ENCODE results near the gene ENPP3.

DNA sequence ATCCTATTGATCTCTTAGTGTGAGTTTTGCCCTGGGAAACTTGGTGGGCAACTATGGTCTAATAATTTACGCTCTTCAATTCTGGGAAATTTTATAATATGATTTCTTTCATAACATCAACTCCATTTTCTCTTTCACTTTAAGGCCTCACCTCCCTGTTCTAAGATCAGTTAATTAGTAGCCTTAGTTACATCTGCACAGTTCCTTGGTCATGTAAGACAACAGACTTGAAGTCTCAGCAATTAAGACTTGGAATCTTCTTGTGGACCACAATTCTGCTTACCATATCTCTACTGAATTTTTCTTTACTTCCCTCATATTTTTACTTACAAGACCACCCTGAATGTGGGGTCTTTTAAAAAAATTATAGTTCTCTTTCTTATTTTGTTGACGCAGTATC, 8.7 kb downstream of the ENPP3 start:
- TF ChIP-seq, protein P1, sequence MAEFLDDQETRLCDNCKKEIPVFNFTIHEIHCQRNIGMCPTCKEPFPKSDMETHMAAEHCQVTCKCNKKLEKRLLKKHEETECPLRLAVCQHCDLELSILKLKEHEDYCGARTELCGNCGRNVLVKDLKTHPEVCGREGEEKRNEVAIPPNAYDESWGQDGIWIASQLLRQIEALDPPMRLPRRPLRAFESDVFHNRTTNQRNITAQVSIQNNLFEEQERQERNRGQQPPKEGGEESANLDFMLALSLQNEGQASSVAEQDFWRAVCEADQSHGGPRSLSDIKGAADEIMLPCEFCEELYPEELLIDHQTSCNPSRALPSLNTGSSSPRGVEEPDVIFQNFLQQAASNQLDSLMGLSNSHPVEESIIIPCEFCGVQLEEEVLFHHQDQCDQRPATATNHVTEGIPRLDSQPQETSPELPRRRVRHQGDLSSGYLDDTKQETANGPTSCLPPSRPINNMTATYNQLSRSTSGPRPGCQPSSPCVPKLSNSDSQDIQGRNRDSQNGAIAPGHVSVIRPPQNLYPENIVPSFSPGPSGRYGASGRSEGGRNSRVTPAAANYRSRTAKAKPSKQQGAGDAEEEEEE (CRISPR knock-in tag; IDR thresholded peaks at IDR 0.05; ENCODE audit: borderline replicate concordance): no peak
- TF ChIP-seq, protein P2, sequence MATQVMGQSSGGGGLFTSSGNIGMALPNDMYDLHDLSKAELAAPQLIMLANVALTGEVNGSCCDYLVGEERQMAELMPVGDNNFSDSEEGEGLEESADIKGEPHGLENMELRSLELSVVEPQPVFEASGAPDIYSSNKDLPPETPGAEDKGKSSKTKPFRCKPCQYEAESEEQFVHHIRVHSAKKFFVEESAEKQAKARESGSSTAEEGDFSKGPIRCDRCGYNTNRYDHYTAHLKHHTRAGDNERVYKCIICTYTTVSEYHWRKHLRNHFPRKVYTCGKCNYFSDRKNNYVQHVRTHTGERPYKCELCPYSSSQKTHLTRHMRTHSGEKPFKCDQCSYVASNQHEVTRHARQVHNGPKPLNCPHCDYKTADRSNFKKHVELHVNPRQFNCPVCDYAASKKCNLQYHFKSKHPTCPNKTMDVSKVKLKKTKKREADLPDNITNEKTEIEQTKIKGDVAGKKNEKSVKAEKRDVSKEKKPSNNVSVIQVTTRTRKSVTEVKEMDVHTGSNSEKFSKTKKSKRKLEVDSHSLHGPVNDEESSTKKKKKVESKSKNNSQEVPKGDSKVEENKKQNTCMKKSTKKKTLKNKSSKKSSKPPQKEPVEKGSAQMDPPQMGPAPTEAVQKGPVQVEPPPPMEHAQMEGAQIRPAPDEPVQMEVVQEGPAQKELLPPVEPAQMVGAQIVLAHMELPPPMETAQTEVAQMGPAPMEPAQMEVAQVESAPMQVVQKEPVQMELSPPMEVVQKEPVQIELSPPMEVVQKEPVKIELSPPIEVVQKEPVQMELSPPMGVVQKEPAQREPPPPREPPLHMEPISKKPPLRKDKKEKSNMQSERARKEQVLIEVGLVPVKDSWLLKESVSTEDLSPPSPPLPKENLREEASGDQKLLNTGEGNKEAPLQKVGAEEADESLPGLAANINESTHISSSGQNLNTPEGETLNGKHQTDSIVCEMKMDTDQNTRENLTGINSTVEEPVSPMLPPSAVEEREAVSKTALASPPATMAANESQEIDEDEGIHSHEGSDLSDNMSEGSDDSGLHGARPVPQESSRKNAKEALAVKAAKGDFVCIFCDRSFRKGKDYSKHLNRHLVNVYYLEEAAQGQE (IDR thresholded peaks at IDR 0.05; ENCODE audit: borderline replicate concordance in 1 of 2, low read depth in 1 of 2, low read length in 2 of 2): no peak
- TF ChIP-seq, protein P3, sequence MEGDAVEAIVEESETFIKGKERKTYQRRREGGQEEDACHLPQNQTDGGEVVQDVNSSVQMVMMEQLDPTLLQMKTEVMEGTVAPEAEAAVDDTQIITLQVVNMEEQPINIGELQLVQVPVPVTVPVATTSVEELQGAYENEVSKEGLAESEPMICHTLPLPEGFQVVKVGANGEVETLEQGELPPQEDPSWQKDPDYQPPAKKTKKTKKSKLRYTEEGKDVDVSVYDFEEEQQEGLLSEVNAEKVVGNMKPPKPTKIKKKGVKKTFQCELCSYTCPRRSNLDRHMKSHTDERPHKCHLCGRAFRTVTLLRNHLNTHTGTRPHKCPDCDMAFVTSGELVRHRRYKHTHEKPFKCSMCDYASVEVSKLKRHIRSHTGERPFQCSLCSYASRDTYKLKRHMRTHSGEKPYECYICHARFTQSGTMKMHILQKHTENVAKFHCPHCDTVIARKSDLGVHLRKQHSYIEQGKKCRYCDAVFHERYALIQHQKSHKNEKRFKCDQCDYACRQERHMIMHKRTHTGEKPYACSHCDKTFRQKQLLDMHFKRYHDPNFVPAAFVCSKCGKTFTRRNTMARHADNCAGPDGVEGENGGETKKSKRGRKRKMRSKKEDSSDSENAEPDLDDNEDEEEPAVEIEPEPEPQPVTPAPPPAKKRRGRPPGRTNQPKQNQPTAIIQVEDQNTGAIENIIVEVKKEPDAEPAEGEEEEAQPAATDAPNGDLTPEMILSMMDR (CRISPR knock-in tag; IDR thresholded peaks at IDR 0.05): no peak
- TF ChIP-seq NR2C2 (CRISPR knock-in tag; IDR thresholded peaks at IDR 0.05; ENCODE audit: borderline replicate concordance) (no peak), TCF7L2 (IDR thresholded peaks at IDR 0.05; ENCODE audit: low read depth, low read length) (no peak), NFIC (IDR thresholded peaks at IDR 0.05; ENCODE audit: low read length) (no peak), POLR2AphosphoS2 (IDR thresholded peaks at IDR 0.05; ENCODE audit: low read depth, low read length) (no peak), POLR2A (IDR thresholded peaks at IDR 0.05; ENCODE audit: insufficient read depth in 1 of 2, low read depth in 2 of 2, low read length in 2 of 2) (no peak), EP300 (IDR thresholded peaks at IDR 0.05; ENCODE audit: low read depth in 2 of 2, low read length in 2 of 2) (no peak), EP300 (CRISPR knock-in tag; IDR thresholded peaks at IDR 0.05; ENCODE audit: borderline replicate concordance) (no peak), CC2D1A (CRISPR knock-in tag; IDR thresholded peaks at IDR 0.05) (no peak), AGO1 (IDR thresholded peaks at IDR 0.05; ENCODE audit: low read depth, low read length, poor library complexity, severe bottlenecking) (no peak)
- TF ChIP-seq, protein P4, sequence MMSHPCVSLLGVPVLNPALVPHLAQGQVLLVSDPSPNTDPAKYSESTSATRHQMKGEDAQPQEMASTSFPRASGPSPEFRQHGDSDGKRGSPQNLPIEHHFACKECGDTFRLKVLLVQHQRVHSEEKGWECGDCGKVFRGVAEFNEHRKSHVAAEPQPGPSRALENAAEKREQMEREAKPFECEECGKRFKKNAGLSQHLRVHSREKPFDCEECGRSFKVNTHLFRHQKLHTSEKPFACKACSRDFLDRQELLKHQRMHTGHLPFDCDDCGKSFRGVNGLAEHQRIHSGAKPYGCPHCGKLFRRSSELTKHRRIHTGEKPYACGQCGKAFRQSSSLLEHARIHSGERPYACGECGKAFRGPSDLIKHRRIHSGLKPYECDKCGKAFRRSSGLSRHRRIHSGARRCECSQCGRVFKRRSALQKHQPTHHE (CRISPR knock-in tag; IDR thresholded peaks at IDR 0.05; ENCODE audit: borderline replicate concordance): no peak
